ENCODE results near the gene ZNF668. TPM values are rescaled to one million over a fixed set of nuclear protein-coding genes. Genes with fewer than 3 reads are reported as not detected.

The ZNF668 gene
- total RNA-seq, 2 donors from 2014 or later = 16.4 to 30.5 TPM

GRCh38 chr16:31071861-31072260 is 2.2 kb downstream of the ZNF668 start:
- H3K27me3 Mint-ChIP-seq = no peaks in the 10 kb centered on the region
- H3K4me1 Mint-ChIP-seq (ENCODE audit: low read depth in 2 of 2) = peaks cover 32 to 33% of the 10 kb centered on the region in 2 donors
- peak overlapping the region; percentile 92 to 93 for H3K27ac Mint-ChIP-seq
- DNase-seq (ENCODE audit: low spot score) (no peak), ATAC-seq (no peak)
- no peaks in the 10 kb centered on the region for H3K9me3 Mint-ChIP-seq
- H3K4me3 Mint-ChIP-seq = peak overlapping the region; percentile 98
- H3K36me3 Mint-ChIP-seq = peaks cover 13% of the 10 kb centered on the region

GRCh38 chr16:31067342-31067741 is 6.7 kb downstream of the ZNF668 start:
- peaks cover 1% of the 10 kb centered on the region for H3K36me3 Mint-ChIP-seq
- no peak for DNase-seq (ENCODE audit: low spot score)
- H3K9me3 Mint-ChIP-seq = no peaks in the 10 kb centered on the region
- no peak overlapping the region for H3K4me3 Mint-ChIP-seq
- H3K27me3 Mint-ChIP-seq = no peaks in the 10 kb centered on the region
- peaks cover 49 to 51% of the 10 kb centered on the region in 2 donors for H3K4me1 Mint-ChIP-seq (ENCODE audit: low read depth in 2 of 2)
- no peak overlapping the region for H3K27ac Mint-ChIP-seq
- no peak for ATAC-seq

GRCh38 chr16:31064882-31065461 is 9.1 kb downstream of the ZNF668 start:
- Mint-ChIP-seq H3K27ac (peak overlapping the region; percentile 80 to 91), H3K4me3 (peak overlapping the region; percentile 85), H3K27me3 (no peaks in the 10 kb centered on the region), H3K4me1 (ENCODE audit: low read depth in 2 of 2) (peaks cover 41 to 53% of the 10 kb centered on the region in 2 donors), H3K36me3 (no peaks in the 10 kb centered on the region), H3K9me3 (no peaks in the 10 kb centered on the region)
- ATAC-seq (no peak), DNase-seq (ENCODE audit: low spot score) (no peak)

- DNase-seq (ENCODE audit: low spot score) (peak; percentile 76), ATAC-seq (peak; percentile 87 to 89)
- peak overlapping the region; percentile 80 to 91 for H3K27ac Mint-ChIP-seq
- peaks cover 36 to 47% of the 10 kb centered on the region in 2 donors for H3K4me1 Mint-ChIP-seq (ENCODE audit: low read depth in 2 of 2)
- H3K36me3 Mint-ChIP-seq = no peaks in the 10 kb centered on the region
- H3K4me3 Mint-ChIP-seq = peak overlapping the region; percentile 85
- no peaks in the 10 kb centered on the region for H3K9me3 Mint-ChIP-seq
- H3K27me3 Mint-ChIP-seq = no peaks in the 10 kb centered on the region
These were observed 10.0 kb downstream of the ZNF668 start for GRCh38 chr16:31063843-31064611.

- DNase-seq (ENCODE audit: low spot score) = peak; percentile 60
- Mint-ChIP-seq H3K4me3 (peak overlapping the region; percentile 85), H3K9me3 (no peaks in the 10 kb centered on the region), H3K27ac (peak overlapping the region; percentile 80 to 91), H3K4me1 (ENCODE audit: low read depth in 2 of 2) (peaks cover 34 to 46% of the 10 kb centered on the region in 2 donors), H3K27me3 (no peaks in the 10 kb centered on the region), H3K36me3 (no peaks in the 10 kb centered on the region)
- ATAC-seq = peak; percentile 8 to 57
These were observed 10.6 kb downstream of the ZNF668 start for GRCh38 chr16:31063495-31063842.

GRCh38 chr16:31061813-31062440 is 12.1 kb downstream of the ZNF668 start:
- Mint-ChIP-seq H3K4me1 (ENCODE audit: low read depth in 2 of 2) (peaks cover 34 to 41% of the 10 kb centered on the region in 2 donors), H3K4me3 (no peak overlapping the region), H3K36me3 (no peaks in the 10 kb centered on the region), H3K9me3 (no peaks in the 10 kb centered on the region), H3K27ac (no peak overlapping the region), H3K27me3 (no peaks in the 10 kb centered on the region)
- ATAC-seq (no peak), DNase-seq (ENCODE audit: low spot score) (peak; percentile 60)

GRCh38 chr16:31061126-31061812 is 12.8 kb downstream of the ZNF668 start:
- ATAC-seq = no peak
- no peak overlapping the region for H3K4me3 Mint-ChIP-seq

GRCh38 chr16:31055613-31056012 is 18.4 kb downstream of the ZNF668 start:
- Mint-ChIP-seq H3K36me3 (no peaks in the 10 kb centered on the region), H3K9me3 (no peaks in the 10 kb centered on the region), H3K27ac (no peak overlapping the region), H3K4me1 (ENCODE audit: low read depth in 2 of 2) (peaks cover 8 to 9% of the 10 kb centered on the region in 2 donors), H3K27me3 (no peaks in the 10 kb centered on the region), H3K4me3 (no peak overlapping the region)
- no peak for DNase-seq (ENCODE audit: low spot score)
- no peak for ATAC-seq

More at GRCh38 chr16:31061126-31061812, 12.8 kb downstream of the ZNF668 start:
- H3K27me3 Mint-ChIP-seq = no peaks in the 10 kb centered on the region
- H3K4me1 Mint-ChIP-seq (ENCODE audit: low read depth in 2 of 2) = peaks cover 32 to 40% of the 10 kb centered on the region in 2 donors
- no peaks in the 10 kb centered on the region for H3K36me3 Mint-ChIP-seq
- no peaks in the 10 kb centered on the region for H3K9me3 Mint-ChIP-seq
- H3K27ac Mint-ChIP-seq = no peak overlapping the region
- DNase-seq (ENCODE audit: low spot score) = peak; percentile 56

- H3K9me3 Mint-ChIP-seq = no peaks in the 10 kb centered on the region
- DNase-seq (ENCODE audit: low spot score) = no peak
- H3K4me3 Mint-ChIP-seq = no peak overlapping the region
- ATAC-seq = peak in 1 of 2 donors; percentile 48
- no peaks in the 10 kb centered on the region for H3K36me3 Mint-ChIP-seq
- no peaks in the 10 kb centered on the region for H3K27me3 Mint-ChIP-seq
- peaks cover 3 to 9% of the 10 kb centered on the region in 2 donors for H3K4me1 Mint-ChIP-seq (ENCODE audit: low read depth in 2 of 2)
- no peak overlapping the region for H3K27ac Mint-ChIP-seq
These were observed 21.9 kb downstream of the ZNF668 start for GRCh38 chr16:31052114-31052513.

GRCh38 chr16:31050280-31051030 is 23.6 kb downstream of the ZNF668 start:
- Mint-ChIP-seq H3K36me3 (no peaks in the 10 kb centered on the region), H3K27ac (no peak overlapping the region), H3K9me3 (no peaks in the 10 kb centered on the region), H3K4me1 (ENCODE audit: low read depth in 2 of 2) (peaks cover 3 to 9% of the 10 kb centered on the region in 2 donors), H3K27me3 (no peaks in the 10 kb centered on the region), H3K4me3 (no peak overlapping the region)
- DNase-seq (ENCODE audit: low spot score) = no peak
- ATAC-seq = no peak

GRCh38 chr16:31043898-31044481 is 30.1 kb downstream of the ZNF668 start:
- no peak overlapping the region for H3K4me3 Mint-ChIP-seq
- no peak overlapping the region for H3K27ac Mint-ChIP-seq
- no peaks in the 10 kb centered on the region for H3K36me3 Mint-ChIP-seq
- no peaks in the 10 kb centered on the region for H3K9me3 Mint-ChIP-seq
- no peaks in the 10 kb centered on the region for H3K4me1 Mint-ChIP-seq (ENCODE audit: low read depth in 2 of 2)
- DNase-seq (ENCODE audit: low spot score) (no peak), ATAC-seq (no peak)
- H3K27me3 Mint-ChIP-seq = no peaks in the 10 kb centered on the region

GRCh38 chr16:31043352-31043751 is 30.7 kb downstream of the ZNF668 start:
- Mint-ChIP-seq H3K9me3 (no peaks in the 10 kb centered on the region), H3K36me3 (no peaks in the 10 kb centered on the region), H3K27me3 (no peaks in the 10 kb centered on the region), H3K4me1 (ENCODE audit: low read depth in 2 of 2) (no peaks in the 10 kb centered on the region), H3K27ac (no peak overlapping the region), H3K4me3 (no peak overlapping the region)
- DNase-seq (ENCODE audit: low spot score) (no peak), ATAC-seq (no peak)

- Mint-ChIP-seq H3K27me3 (no peaks in the 10 kb centered on the region), H3K27ac (no peak overlapping the region), H3K9me3 (no peaks in the 10 kb centered on the region), H3K4me3 (no peak overlapping the region), H3K4me1 (ENCODE audit: low read depth in 2 of 2) (no peaks in the 10 kb centered on the region), H3K36me3 (no peaks in the 10 kb centered on the region)
- DNase-seq (ENCODE audit: low spot score) = no peak
- ATAC-seq = no peak
These were observed 31.2 kb downstream of the ZNF668 start for GRCh38 chr16:31042866-31043265.
